Measurements from ENCODE around the gene NEDD4L. TPM values are rescaled to one million over a fixed set of nuclear protein-coding genes. Genes with fewer than 3 reads are reported as not detected.

The NEDD4L gene
- polyA plus RNA-seq, 1 donor (not counting 4 experiments of a cell fraction or from before 2014, with no cell fraction given): 52.6 TPM

GRCh38 chr18:58413667-58414628, 369.9 kb downstream of the NEDD4L start:
- Histone ChIP-seq H3K9ac (ENCODE audit: control insufficient read depth, extremely low read depth, insufficient read depth, low read length) (no peak overlapping the region), H3K9me3 (ENCODE audit: control insufficient read depth, low read depth, low read length) (no peaks in the 10 kb centered on the region), H3K4me2 (ENCODE audit: control insufficient read depth, extremely low read depth, insufficient read depth, low read depth, low read length) (no peak overlapping the region), H2AFZ (ENCODE audit: control insufficient read depth, low read length) (no peak overlapping the region), H3K27me3 (ENCODE audit: control insufficient read depth, extremely low read depth, insufficient read depth, low read length) (peaks cover 16% of the 10 kb centered on the region), H3K4me3 (ENCODE audit: control insufficient read depth in 2 of 3, extremely low read depth in 1 of 3, insufficient read depth in 2 of 3, low read depth in 1 of 3, low read length in 3 of 3) (no peak overlapping the region), H3K79me2 (ENCODE audit: control insufficient read depth, insufficient read depth, low read length) (no peaks in the 10 kb centered on the region), H3K4me1 (ENCODE audit: control insufficient read depth, extremely low read depth, insufficient read depth, low read length) (no peaks in the 10 kb centered on the region), H4K20me1 (ENCODE audit: control insufficient read depth, extremely low read depth, insufficient read depth, low read length) (no peaks in the 10 kb centered on the region), H3K9me1 (ENCODE audit: control insufficient read depth, extremely low read depth, insufficient read depth, low read length) (no peaks in the 10 kb centered on the region), H3K27ac (ENCODE audit: control insufficient read depth, insufficient read depth, low read length) (no peak overlapping the region), H3K36me3 (ENCODE audit: control insufficient read depth in 2 of 2, extremely low read depth in 1 of 2, insufficient read depth in 2 of 2, low read length in 2 of 2) (no peaks in the 10 kb centered on the region)
- FAIRE-seq: no peak
- TF ChIP-seq, protein P1, sequence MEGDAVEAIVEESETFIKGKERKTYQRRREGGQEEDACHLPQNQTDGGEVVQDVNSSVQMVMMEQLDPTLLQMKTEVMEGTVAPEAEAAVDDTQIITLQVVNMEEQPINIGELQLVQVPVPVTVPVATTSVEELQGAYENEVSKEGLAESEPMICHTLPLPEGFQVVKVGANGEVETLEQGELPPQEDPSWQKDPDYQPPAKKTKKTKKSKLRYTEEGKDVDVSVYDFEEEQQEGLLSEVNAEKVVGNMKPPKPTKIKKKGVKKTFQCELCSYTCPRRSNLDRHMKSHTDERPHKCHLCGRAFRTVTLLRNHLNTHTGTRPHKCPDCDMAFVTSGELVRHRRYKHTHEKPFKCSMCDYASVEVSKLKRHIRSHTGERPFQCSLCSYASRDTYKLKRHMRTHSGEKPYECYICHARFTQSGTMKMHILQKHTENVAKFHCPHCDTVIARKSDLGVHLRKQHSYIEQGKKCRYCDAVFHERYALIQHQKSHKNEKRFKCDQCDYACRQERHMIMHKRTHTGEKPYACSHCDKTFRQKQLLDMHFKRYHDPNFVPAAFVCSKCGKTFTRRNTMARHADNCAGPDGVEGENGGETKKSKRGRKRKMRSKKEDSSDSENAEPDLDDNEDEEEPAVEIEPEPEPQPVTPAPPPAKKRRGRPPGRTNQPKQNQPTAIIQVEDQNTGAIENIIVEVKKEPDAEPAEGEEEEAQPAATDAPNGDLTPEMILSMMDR (optimal IDR thresholded peaks at IDR 0.05 in 1 of 3, IDR thresholded peaks at IDR 0.05 in 1 of 3, conservative IDR thresholded peaks at IDR 0.05 in 1 of 3; ENCODE audit: extremely low read depth in 1 of 3, insufficient read depth in 2 of 3, low read length in 3 of 3): no peak
- no peak for TF ChIP-seq EZH2 (IDR thresholded peaks at IDR 0.05; ENCODE audit: low read length)
- dilution Hi-C loops (cut with MboI; ENCODE audit: extremely low pct_ligation_motif_present, low sequenced_read_pairs): no loop called here
- no peak for DNase-seq (ENCODE audit: low read depth, low spot score)

DNA sequence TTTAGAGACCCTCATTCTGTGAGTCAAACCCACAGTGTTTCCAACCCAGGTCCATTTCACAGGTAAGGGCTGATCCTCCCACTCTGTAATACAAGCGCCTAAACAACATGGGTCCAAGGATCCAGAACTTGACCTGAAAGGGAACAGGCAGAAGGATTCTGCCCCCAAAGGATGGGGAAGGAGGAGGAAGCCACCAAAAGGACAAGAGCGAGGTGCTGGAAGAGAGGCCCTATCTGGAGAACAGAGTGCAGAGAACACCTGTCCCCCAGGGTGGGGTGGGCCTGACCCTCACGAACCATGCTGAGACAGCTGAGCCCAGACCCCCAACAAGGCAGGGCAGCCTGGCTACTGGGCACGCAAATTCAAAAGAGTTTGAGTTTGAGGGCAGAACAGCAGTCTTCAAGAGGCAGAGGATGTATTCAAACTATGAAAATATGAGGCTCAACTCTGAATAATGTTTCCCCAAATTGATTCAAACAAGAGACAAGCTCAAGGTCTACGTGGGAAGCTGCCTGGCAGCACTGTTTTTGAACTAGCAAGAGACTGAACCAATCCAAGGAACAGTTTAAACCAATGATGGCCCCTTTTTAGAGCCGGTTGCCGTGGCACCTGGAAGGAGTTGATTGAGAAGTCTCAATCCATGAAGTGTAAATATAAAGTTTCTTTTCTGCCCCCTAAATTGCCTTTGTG, 372.1 kb downstream of the NEDD4L start:
- Histone ChIP-seq H3K36me3 (ENCODE audit: control insufficient read depth in 2 of 2, extremely low read depth in 1 of 2, insufficient read depth in 2 of 2, low read length in 2 of 2) (no peaks in the 10 kb centered on the region), H3K9me1 (ENCODE audit: control insufficient read depth, extremely low read depth, insufficient read depth, low read length) (no peaks in the 10 kb centered on the region), H3K4me1 (ENCODE audit: control insufficient read depth, extremely low read depth, insufficient read depth, low read length) (no peaks in the 10 kb centered on the region), H3K9ac (ENCODE audit: control insufficient read depth, extremely low read depth, insufficient read depth, low read length) (no peak overlapping the region), H3K9me3 (ENCODE audit: control insufficient read depth, low read depth, low read length) (no peaks in the 10 kb centered on the region), H3K4me3 (ENCODE audit: control insufficient read depth in 2 of 3, extremely low read depth in 1 of 3, insufficient read depth in 2 of 3, low read depth in 1 of 3, low read length in 3 of 3) (no peak overlapping the region), H4K20me1 (ENCODE audit: control insufficient read depth, extremely low read depth, insufficient read depth, low read length) (no peaks in the 10 kb centered on the region), H3K27ac (ENCODE audit: control insufficient read depth, insufficient read depth, low read length) (no peak overlapping the region), H3K79me2 (ENCODE audit: control insufficient read depth, insufficient read depth, low read length) (no peaks in the 10 kb centered on the region), H2AFZ (ENCODE audit: control insufficient read depth, low read length) (no peak overlapping the region), H3K4me2 (ENCODE audit: control insufficient read depth, extremely low read depth, insufficient read depth, low read depth, low read length) (no peak overlapping the region), H3K27me3 (ENCODE audit: control insufficient read depth, extremely low read depth, insufficient read depth, low read length) (peaks cover 16% of the 10 kb centered on the region)
- FAIRE-seq (no peak), DNase-seq (ENCODE audit: low read depth, low spot score) (no peak)
- TF ChIP-seq EZH2 (IDR thresholded peaks at IDR 0.05; ENCODE audit: low read length): no peak
- TF ChIP-seq, protein P1 (optimal IDR thresholded peaks at IDR 0.05 in 1 of 3, IDR thresholded peaks at IDR 0.05 in 1 of 3, conservative IDR thresholded peaks at IDR 0.05 in 1 of 3; ENCODE audit: extremely low read depth in 1 of 3, insufficient read depth in 2 of 3, low read length in 3 of 3): no peak
- dilution Hi-C loops (cut with MboI; ENCODE audit: extremely low pct_ligation_motif_present, low sequenced_read_pairs): no loop called here

All from keratinocyte (primary cell).